Measurements from ENCODE around the gene CRY2. TPM values are rescaled to one million over a fixed set of nuclear protein-coding genes. Genes with fewer than 3 reads are reported as not detected.

The CRY2 gene
- total and polyA plus RNA-seq, 2 of the 13 experiments (the other 11 are each of a cell fraction or from before 2014, with no cell fraction given): 10.1 to 12.2 TPM

DNA sequence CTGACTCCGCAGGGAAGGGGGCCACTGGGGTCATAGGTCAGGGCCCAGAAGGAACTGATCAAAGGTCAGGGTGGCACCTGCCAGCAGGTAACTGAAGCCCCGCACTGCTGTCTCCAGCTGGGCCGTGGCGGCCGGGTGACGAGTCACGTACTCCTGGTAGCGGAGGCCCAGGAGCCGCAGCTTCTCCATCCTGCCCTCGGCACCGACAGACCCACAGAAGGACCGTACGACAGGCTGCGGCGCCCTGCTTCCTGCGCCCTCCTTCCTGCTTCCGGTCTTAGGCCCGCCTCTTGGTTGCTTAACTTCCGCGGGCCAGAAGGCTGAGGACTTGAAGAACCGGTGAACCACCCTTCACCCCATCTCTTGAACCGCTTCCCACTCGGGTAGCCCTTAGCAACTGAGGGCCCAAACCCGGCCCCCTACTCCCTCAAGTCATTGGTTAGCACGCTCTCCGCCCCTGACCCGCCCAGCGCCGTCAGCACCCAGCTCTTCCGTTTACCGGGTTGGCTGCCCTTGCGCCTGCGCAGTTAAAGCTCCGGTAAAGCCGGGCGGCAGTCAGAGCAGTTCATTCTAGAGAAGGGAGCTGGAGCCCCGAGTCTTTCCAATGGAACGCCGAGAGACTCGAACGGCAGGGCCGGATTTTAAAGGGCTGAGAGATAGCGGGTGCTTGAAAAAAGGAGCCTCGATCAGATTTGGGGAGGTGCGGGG lies 70.5 kb downstream of the CRY2 start, which contains the start of gene PEX16 (continued):
- TF ChIP-seq, protein P1, sequence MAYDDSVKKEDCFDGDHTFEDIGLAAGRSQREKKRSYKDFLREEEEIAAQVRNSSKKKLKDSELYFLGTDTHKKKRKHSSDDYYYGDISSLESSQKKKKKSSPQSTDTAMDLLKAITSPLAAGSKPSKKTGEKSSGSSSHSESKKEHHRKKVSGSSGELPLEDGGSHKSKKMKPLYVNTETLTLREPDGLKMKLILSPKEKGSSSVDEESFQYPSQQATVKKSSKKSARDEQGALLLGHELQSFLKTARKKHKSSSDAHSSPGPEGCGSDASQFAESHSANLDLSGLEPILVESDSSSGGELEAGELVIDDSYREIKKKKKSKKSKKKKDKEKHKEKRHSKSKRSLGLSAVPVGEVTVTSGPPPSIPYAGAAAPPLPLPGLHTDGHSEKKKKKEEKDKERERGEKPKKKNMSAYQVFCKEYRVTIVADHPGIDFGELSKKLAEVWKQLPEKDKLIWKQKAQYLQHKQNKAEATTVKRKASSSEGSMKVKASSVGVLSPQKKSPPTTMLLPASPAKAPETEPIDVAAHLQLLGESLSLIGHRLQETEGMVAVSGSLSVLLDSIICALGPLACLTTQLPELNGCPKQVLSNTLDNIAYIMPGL (CRISPR knock-in tag; IDR thresholded peaks at IDR 0.05; ENCODE audit: borderline replicate concordance in 1 of 2, low read depth in 1 of 2): peak in 1 of 2 experiments; percentile 49; a peak in 1 of 4 replicates
- TF ChIP-seq MLXIP (CRISPR knock-in tag; IDR thresholded peaks at IDR 0.05; ENCODE audit: borderline replicate concordance): no peak
- TF ChIP-seq, protein P2, sequence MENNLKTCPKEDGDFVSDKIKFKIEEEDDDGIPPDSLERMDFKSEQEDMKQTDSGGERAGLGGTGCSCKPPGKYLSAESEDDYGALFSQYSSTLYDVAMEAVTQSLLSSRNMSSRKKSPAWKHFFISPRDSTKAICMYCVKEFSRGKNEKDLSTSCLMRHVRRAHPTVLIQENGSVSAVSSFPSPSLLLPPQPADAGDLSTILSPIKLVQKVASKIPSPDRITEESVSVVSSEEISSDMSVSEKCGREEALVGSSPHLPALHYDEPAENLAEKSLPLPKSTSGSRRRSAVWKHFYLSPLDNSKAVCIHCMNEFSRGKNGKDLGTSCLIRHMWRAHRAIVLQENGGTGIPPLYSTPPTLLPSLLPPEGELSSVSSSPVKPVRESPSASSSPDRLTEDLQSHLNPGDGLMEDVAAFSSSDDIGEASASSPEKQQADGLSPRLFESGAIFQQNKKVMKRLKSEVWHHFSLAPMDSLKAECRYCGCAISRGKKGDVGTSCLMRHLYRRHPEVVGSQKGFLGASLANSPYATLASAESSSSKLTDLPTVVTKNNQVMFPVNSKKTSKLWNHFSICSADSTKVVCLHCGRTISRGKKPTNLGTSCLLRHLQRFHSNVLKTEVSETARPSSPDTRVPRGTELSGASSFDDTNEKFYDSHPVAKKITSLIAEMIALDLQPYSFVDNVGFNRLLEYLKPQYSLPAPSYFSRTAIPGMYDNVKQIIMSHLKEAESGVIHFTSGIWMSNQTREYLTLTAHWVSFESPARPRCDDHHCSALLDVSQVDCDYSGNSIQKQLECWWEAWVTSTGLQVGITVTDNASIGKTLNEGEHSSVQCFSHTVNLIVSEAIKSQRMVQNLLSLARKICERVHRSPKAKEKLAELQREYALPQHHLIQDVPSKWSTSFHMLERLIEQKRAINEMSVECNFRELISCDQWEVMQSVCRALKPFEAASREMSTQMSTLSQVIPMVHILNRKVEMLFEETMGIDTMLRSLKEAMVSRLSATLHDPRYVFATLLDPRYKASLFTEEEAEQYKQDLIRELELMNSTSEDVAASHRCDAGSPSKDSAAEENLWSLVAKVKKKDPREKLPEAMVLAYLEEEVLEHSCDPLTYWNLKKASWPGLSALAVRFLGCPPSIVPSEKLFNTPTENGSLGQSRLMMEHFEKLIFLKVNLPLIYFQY (CRISPR knock-in tag; IDR thresholded peaks at IDR 0.05; ENCODE audit: borderline replicate concordance): no peak
- peak; percentile 97 for TF ChIP-seq ELF1 (CRISPR knock-in tag; IDR thresholded peaks at IDR 0.05)
- no peak for TF ChIP-seq ZNF816 (CRISPR knock-in tag; IDR thresholded peaks at IDR 0.05; ENCODE audit: borderline replicate concordance)
- TF ChIP-seq MAFG (CRISPR knock-in tag; IDR thresholded peaks at IDR 0.05): no peak
- no peak for TF ChIP-seq SYNCRIP (IDR thresholded peaks at IDR 0.05; ENCODE audit: insufficient read depth, low read depth, low read length)
- peak; percentile 72 for TF ChIP-seq ARNTL (CRISPR knock-in tag; IDR thresholded peaks at IDR 0.05)
- no peak for TF ChIP-seq ZNF430 (CRISPR knock-in tag; IDR thresholded peaks at IDR 0.05)
- TF ChIP-seq, protein P3, sequence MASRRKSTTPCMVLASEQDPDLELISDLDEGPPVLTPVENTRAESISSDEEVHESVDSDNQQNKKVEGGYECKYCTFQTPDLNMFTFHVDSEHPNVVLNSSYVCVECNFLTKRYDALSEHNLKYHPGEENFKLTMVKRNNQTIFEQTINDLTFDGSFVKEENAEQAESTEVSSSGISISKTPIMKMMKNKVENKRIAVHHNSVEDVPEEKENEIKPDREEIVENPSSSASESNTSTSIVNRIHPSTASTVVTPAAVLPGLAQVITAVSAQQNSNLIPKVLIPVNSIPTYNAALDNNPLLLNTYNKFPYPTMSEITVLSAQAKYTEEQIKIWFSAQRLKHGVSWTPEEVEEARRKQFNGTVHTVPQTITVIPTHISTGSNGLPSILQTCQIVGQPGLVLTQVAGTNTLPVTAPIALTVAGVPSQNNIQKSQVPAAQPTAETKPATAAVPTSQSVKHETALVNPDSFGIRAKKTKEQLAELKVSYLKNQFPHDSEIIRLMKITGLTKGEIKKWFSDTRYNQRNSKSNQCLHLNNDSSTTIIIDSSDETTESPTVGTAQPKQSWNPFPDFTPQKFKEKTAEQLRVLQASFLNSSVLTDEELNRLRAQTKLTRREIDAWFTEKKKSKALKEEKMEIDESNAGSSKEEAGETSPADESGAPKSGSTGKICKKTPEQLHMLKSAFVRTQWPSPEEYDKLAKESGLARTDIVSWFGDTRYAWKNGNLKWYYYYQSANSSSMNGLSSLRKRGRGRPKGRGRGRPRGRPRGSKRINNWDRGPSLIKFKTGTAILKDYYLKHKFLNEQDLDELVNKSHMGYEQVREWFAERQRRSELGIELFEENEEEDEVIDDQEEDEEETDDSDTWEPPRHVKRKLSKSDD (CRISPR knock-in tag; IDR thresholded peaks at IDR 0.05; ENCODE audit: low read depth): no peak
- TF ChIP-seq CREB1 (IDR thresholded peaks at IDR 0.05): 0 out of 2 replicates have a peak, but pooled peaks have one; percentile 46
- TF ChIP-seq CREB1 (CRISPR knock-in tag; IDR thresholded peaks at IDR 0.05): peak; percentile 71
- TF ChIP-seq, protein P4, sequence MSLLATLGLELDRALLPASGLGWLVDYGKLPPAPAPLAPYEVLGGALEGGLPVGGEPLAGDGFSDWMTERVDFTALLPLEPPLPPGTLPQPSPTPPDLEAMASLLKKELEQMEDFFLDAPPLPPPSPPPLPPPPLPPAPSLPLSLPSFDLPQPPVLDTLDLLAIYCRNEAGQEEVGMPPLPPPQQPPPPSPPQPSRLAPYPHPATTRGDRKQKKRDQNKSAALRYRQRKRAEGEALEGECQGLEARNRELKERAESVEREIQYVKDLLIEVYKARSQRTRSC (CRISPR knock-in tag; IDR thresholded peaks at IDR 0.05; ENCODE audit: low read depth): no peak
- TF ChIP-seq GATA4 (IDR thresholded peaks at IDR 0.05; ENCODE audit: borderline replicate concordance, low read depth): 0 out of 2 replicates have a peak, but pooled peaks have one; percentile 35

All from HepG2 (cell line).